HUES64 (cell line): Measurements from ENCODE around the gene ARHGAP10.

ENCODE experiments used
- H3K27ac ChIP-seq: 2 replicates; pipeline ENCODE4 v1.7.0; 2013; ENCODE audit warnings: low read depth, low read length, inconsistent platforms
- H3K27me3 ChIP-seq: 2 replicates; pipeline ENCODE4 v1.6.1; 2013; ENCODE audit warnings: mild to moderate bottlenecking, low read length; ENCODE audit not compliant: insufficient read depth
- H3K36me3 ChIP-seq: 2 replicates; pipeline ENCODE4 v1.6.1; 2013; ENCODE audit warnings: mild to moderate bottlenecking, low read length; ENCODE audit not compliant: insufficient read depth
- H3K4me1 ChIP-seq: 2 replicates; pipeline ENCODE4 v1.6.1; 2013; ENCODE audit warnings: mild to moderate bottlenecking, low read length, moderate library complexity; ENCODE audit not compliant: insufficient read depth
- H3K4me3 ChIP-seq: 2 replicates; pipeline ENCODE4 v1.5.1; 2013; ENCODE audit warnings: mild to moderate bottlenecking, low read length, moderate library complexity
- H3K9ac ChIP-seq: 2 replicates; pipeline ENCODE4 v1.6.1; 2013; ENCODE audit warnings: mild to moderate bottlenecking, low read depth, low read length
- H3K9me3 ChIP-seq: 2 replicates; pipeline ENCODE4 v1.6.1; 2013; ENCODE audit warnings: low read depth, low read length; ENCODE audit not compliant: insufficient read depth
- WGBS: fragments of 150-250, 120-280 bp; methylation state at CpG from one replicate; pipeline ENCODE4 v1.1.7; 2013; ENCODE audit warnings: missing lambda C conversion rate; 5-methylcytosine and 5-hydroxymethylcytosine counted together

ARHGAP10 gene

GRCh38 chr4:148069086-148069894, 337.4 kb downstream of the ARHGAP10 start:
- H3K27ac ChIP-seq, result no peak overlapping the region
- peaks cover 13% of the 10 kb centered on the region for H3K9me3 ChIP-seq
- no peak overlapping the region for H3K4me3 ChIP-seq
- WGBS, result 91% methylated on average over 10 of the region's 11 CpGs
- no peak overlapping the region for H3K9ac ChIP-seq
- no peaks in the 10 kb centered on the region for H3K27me3 ChIP-seq
- 0 out of 2 replicates have a peak, but pooled peaks cover 3% of the 10 kb centered on the region for H3K4me1 ChIP-seq
- H3K36me3 ChIP-seq, result peaks cover 6% of the 10 kb centered on the region; the same call in 1 of the 2 replicates

- no peak overlapping the region for H3K4me3 ChIP-seq
Observed at GRCh38 chr4:148069895-148070178, 337.9 kb downstream of the ARHGAP10 start.

DNA sequence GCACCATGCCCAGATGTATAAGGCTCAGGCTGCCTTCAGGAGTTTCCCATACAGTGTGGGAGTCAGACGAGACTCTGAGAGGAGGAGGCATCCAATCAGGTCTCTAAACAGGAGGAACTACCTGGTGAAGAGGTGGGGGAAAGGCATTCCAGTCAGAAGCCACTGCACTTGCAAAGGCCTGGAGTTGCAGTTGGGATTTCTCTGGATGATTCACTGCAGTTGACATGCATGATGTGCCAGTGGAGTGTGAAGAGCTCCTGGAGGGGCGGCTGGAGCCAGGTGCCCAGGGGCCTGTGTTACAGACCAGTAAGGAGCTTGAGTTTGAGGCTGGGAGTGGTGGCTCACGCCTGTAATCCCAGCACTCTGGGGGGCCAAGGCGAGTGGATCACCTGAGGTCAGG, 339.1 kb downstream of the ARHGAP10 start:
- H3K9ac ChIP-seq, result no peak overlapping the region
- 84% methylated on average over 4 of the region's 4 CpGs for WGBS
- no peaks in the 10 kb centered on the region for H3K27me3 ChIP-seq
- H3K9me3 ChIP-seq, result peaks cover 29% of the 10 kb centered on the region
- no peaks in the 10 kb centered on the region for H3K4me1 ChIP-seq
- no peak overlapping the region for H3K27ac ChIP-seq
- peaks cover 10% of the 10 kb centered on the region; the same call in 1 of the 2 replicates for H3K36me3 ChIP-seq
- H3K4me3 ChIP-seq, result no peak overlapping the region

More at GRCh38 chr4:148069895-148070178, 337.9 kb downstream of the ARHGAP10 start:
- Histone ChIP-seq H3K27ac (no peak overlapping the region), H3K9me3 (peaks cover 18% of the 10 kb centered on the region), H3K4me1 (0 out of 2 replicates have a peak, but pooled peaks cover 3% of the 10 kb centered on the region), H3K27me3 (no peaks in the 10 kb centered on the region), H3K36me3 (peaks cover 7% of the 10 kb centered on the region; the same call in 1 of the 2 replicates), H3K9ac (no peak overlapping the region)
- WGBS, result 86% methylated on average over 3 of the region's 3 CpGs

GRCh38 chr4:148072789-148073188, 340.9 kb downstream of the ARHGAP10 start:
- peaks cover 29% of the 10 kb centered on the region for H3K9me3 ChIP-seq
- 94% methylated on average over 9 of the region's 9 CpGs for WGBS
- H3K4me1 ChIP-seq, result no peaks in the 10 kb centered on the region
- H3K27me3 ChIP-seq, result no peaks in the 10 kb centered on the region
- no peak overlapping the region for H3K9ac ChIP-seq
- no peak overlapping the region for H3K4me3 ChIP-seq
- H3K36me3 ChIP-seq, result peaks cover 11% of the 10 kb centered on the region; the same call in 1 of the 2 replicates
- no peak overlapping the region for H3K27ac ChIP-seq

GRCh38 chr4:148073349-148073748, 341.5 kb downstream of the ARHGAP10 start:
- Histone ChIP-seq H3K4me1 (no peaks in the 10 kb centered on the region), H3K9ac (no peak overlapping the region), H3K9me3 (peaks cover 29% of the 10 kb centered on the region), H3K36me3 (peaks cover 11% of the 10 kb centered on the region; the same call in 1 of the 2 replicates), H3K27ac (no peak overlapping the region), H3K4me3 (no peak overlapping the region), H3K27me3 (no peaks in the 10 kb centered on the region)
- 98% methylated on average over 6 of the region's 6 CpGs for WGBS

GRCh38 chr4:148074462-148074861, 342.6 kb downstream of the ARHGAP10 start:
- no peak overlapping the region for H3K4me3 ChIP-seq
- no peaks in the 10 kb centered on the region for H3K4me1 ChIP-seq
- peaks cover 29% of the 10 kb centered on the region for H3K9me3 ChIP-seq
- no peaks in the 10 kb centered on the region for H3K27me3 ChIP-seq
- no peak overlapping the region for H3K9ac ChIP-seq
- H3K27ac ChIP-seq, result no peak overlapping the region
- peaks cover 11% of the 10 kb centered on the region; the same call in 1 of the 2 replicates for H3K36me3 ChIP-seq
- 98% methylated on average over 5 of the region's 5 CpGs for WGBS

GRCh38 chr4:148075438-148075837, 343.6 kb downstream of the ARHGAP10 start:
- Histone ChIP-seq H3K4me1 (no peaks in the 10 kb centered on the region), H3K9me3 (peaks cover 29% of the 10 kb centered on the region), H3K36me3 (peaks cover 14% of the 10 kb centered on the region; the same call in 1 of the 2 replicates), H3K9ac (no peak overlapping the region), H3K4me3 (no peak overlapping the region), H3K27ac (no peak overlapping the region), H3K27me3 (no peaks in the 10 kb centered on the region)
- WGBS, result 96% methylated on average over 3 of the region's 3 CpGs

GRCh38 chr4:148076964-148077363, 345.1 kb downstream of the ARHGAP10 start:
- no peak overlapping the region for H3K4me3 ChIP-seq
- WGBS, result 95% methylated on average over 5 of the region's 5 CpGs
- no peaks in the 10 kb centered on the region for H3K4me1 ChIP-seq
- no peak overlapping the region for H3K9ac ChIP-seq
- H3K27ac ChIP-seq, result no peak overlapping the region
- H3K36me3 ChIP-seq, result peaks cover 14% of the 10 kb centered on the region; the same call in 1 of the 2 replicates
- H3K27me3 ChIP-seq, result no peaks in the 10 kb centered on the region
- H3K9me3 ChIP-seq, result peaks cover 29% of the 10 kb centered on the region

DNA sequence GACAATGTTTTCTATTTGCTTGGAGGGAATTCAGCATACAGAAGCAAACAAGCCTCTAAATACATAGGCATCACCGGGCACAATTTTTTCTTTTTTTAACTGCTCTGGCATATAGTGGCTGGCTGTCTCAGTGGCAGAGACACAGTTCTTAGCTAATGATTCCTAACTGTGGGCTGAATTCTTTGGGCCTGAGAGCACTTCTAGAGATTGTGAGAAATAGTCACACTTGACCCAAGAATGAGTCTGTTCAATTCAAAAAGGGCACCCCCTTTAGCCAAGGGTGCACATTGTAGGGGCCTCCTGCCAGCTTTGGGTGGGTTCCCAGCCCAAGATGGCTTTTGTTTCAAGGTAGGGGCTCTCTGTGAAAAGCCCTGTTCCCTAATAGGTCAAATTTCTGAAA, 345.7 kb downstream of the ARHGAP10 start:
- Histone ChIP-seq H3K27me3 (no peaks in the 10 kb centered on the region), H3K4me1 (no peaks in the 10 kb centered on the region), H3K9ac (no peak overlapping the region), H3K27ac (no peak overlapping the region), H3K4me3 (no peak overlapping the region), H3K9me3 (peaks cover 29% of the 10 kb centered on the region), H3K36me3 (peaks cover 14% of the 10 kb centered on the region; the same call in 1 of the 2 replicates)
- WGBS, result 94% methylated on average over 1 of the region's 1 CpG

DNA sequence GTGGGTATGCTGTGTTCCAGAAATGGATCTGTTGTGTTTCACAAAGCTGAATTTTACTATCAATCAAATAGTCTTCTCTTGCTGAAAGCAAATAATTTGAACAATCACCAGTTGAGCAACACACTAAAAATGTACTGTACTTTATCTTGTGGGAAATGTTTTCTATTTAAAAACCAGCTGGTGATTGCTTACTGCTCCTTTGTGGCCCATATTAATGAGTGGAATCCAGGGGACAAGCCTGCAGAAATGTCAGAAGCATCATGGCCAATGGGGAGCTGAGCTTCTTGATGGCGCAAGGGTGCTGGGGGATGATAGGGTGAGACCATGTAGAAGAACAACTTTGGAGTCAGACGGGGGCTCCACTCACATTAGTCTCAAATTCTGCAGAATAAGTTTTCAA, 346.2 kb downstream of the ARHGAP10 start:
- no peaks in the 10 kb centered on the region for H3K4me1 ChIP-seq
- H3K9me3 ChIP-seq, result peaks cover 28% of the 10 kb centered on the region
- H3K9ac ChIP-seq, result no peak overlapping the region
- no peaks in the 10 kb centered on the region for H3K27me3 ChIP-seq
- H3K4me3 ChIP-seq, result no peak overlapping the region
- H3K27ac ChIP-seq, result no peak overlapping the region
- peaks cover 12% of the 10 kb centered on the region; the same call in 1 of the 2 replicates for H3K36me3 ChIP-seq
- WGBS, result 92% methylated on average over 2 of the region's 2 CpGs

- no peak overlapping the region for H3K4me3 ChIP-seq
- H3K36me3 ChIP-seq, result peaks cover 7% of the 10 kb centered on the region; the same call in 1 of the 2 replicates
- H3K9ac ChIP-seq, result no peak overlapping the region
- H3K9me3 ChIP-seq, result peaks cover 9% of the 10 kb centered on the region
- no peak overlapping the region for H3K27ac ChIP-seq
- 93% methylated on average over 7 of the region's 7 CpGs for WGBS
- no peaks in the 10 kb centered on the region for H3K27me3 ChIP-seq
- H3K4me1 ChIP-seq, result no peaks in the 10 kb centered on the region
Observed at GRCh38 chr4:148079961-148080360, 348.1 kb downstream of the ARHGAP10 start.
